Activated CD8-positive, alpha-beta memory T cell treated with anti-CD3 and anti-CD28 coated beads, Interleukin-2, amount 50 U/mL, for 1 hour (primary cell): ENCODE data around the gene FPGT.
"Not testable (repeated sequence)": the region's sequence is repeated elsewhere in the genome, so short reads cannot be mapped to it uniquely, and the experiment has no call there.

Experiments
- DNase-seq: peaks from one replicate; pipeline ENCODE4 v3.0.0-alpha.2; 2020; ENCODE audit errors: extremely low read depth

FPGT gene

DNA sequence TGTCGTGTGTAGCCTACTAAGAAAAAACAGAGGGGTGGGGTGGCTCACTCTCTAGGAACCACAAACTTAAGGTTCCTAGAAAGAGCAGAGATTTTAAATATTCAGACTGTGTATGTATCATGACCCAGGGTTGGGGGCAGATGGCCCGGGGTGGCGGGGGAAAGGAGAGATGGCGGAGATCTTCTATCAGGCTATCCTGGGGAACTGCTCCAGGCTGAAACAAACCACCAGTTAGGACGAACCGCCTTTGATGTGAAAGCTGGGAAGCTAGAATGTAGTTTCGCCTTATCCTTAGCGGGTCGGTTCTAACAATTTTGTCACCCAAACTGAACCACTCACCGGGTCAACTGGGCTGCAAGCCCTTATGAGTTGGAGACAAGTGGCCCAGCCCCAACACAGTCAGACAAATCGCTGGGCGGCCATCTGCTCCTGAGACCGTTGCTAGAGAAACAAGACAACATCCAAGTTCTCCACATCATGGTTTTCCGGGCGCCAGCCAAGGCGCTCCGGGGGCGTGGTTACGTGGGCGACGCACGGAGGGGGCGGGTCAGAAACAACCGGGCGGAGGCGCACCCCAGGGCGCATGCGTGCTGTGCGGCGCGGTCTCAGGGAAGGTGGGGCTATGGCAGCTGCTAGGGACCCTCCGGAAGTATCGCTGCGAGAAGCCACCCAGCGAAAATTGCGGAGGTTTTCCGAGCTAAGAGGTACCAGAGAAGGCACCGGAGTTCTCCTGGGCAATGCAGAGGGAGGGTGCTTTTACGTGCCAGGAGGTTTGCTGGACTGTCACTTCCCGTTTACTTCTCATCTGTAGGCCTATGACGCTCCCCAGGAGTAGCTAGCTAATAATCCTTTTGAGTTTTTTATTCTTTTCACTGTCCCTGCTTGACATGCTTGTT, at the start of gene FPGT, which contains the start of gene LRRIQ3:
Gene FPGT, plus strand, starts transcription at position 586 of the 896 bp plus-strand sequence. Its CDS starts 37 bp downstream, at position 623.
Gene LRRIQ3, minus strand, starts transcription at position 520 of the 896 bp plus-strand sequence. CDS start 14,492 bp downstream, outside the sequence.
- DNase-seq, result peak; percentile 87

DNA sequence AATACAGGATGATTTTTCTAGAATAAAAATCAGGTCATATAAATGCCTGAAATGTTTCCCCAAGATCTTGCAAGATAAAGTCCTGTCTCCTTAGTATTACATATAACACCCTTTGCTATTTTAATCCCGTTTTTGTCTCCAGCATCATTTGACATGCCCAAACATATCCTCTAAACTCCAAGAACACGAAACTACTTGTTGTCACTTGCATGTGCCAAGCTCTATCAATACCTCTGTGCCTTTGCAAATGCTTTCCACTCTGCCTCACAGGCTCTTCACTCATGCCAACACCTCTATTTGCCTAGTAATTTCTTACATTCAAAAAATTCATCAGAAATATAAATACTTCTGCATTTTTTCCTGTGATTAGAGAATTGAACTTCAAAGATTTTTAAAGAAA, 38.0 kb upstream of the FPGT start:
- no peak for DNase-seq

DNA sequence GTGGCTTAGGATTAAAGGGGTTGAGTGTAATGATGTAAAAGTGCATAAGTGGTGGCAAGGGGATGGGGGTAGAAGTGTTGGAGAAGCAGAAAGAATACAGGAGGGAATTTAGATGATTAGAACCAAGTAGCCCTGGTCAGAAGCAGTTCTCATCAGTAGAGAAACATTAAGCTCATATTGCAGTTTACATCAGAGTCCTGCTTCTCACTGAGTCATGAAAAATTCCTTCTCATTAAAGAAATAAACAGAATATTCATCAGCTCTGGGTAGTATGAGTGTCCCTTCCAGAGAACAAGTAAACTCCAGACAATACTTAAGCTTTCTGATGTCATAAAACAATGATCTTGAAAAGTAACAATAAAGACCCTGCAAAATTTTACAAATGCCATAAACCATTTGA, 36.5 kb upstream of the FPGT start:
- no peak for DNase-seq

DNA sequence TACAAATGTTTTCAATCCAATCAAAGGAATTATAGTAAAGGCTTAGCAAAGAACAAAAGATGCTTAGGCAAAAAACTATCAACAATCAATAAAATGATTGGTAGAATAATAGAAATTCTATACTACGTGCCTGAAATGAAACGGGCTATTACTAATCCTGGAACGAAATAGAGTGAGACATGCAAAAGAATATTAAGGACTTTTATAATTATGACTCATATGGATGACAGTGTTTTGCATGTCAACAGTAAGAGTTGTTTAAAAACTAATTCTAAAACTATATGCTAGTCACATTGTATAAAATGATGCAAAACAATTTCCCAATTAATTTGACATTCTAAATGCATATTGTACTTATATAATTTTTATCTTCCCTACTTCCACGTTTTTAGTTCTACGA, 35.7 kb upstream of the FPGT start:
- no peak for DNase-seq

DNA sequence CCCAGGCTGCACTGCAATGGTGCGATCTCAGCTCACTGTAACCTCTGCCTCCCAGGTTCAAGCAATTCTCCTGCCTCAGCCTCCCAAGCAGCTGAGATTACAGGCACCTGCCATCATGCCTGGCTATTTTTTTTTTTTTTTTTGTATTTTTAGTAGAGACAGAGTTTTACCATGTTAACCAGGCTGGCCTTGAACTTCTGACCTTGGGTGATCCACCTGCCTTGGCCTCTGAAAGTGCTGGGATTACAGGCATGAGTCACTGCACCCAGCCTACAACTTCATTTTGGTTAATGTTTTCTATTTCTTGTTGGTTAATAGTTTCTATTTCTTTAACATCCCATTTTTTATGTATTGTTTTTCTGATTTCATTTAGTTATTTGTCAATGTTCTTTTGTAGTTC, 23.6 kb upstream of the FPGT start:
- not testable (repeated sequence) for DNase-seq

DNA sequence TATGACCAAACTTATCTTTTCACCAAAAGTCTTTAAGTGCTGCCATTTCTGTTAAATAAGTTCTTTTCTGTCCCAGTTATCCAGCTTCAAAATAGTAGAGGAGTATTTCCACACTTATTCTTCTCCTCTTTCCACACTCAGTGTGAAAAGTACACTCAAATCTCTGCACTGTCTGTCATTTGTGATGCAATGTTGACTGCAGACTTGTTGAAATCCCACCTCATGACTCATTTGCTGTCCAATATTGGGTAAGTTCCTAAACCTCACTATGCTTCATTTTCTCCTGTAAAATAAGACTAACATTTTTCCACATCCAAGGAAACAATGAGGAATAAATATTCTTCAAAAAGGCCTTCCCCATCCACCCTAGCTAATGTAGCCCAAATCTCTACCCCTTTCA, 17.6 kb upstream of the FPGT start:
- no peak for DNase-seq

DNA sequence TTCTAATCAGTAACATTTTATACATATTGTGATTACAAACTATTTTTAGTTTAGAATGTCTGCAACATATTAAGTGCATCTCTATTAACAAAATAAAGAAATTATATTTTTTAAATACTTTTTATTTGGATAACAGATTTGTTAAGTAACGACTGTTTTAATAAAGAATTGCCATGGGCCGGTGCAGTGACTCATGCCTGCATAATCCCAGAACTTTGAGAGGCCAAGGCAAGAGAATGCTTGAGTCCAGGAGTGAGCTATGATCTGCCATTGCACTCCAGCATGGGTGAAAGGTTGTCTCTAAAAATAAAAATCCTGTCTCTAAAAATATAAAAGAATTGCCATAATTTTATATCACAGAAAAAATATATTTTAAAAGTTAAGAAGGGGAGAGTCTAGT, 4.1 kb upstream of the FPGT start:
- no peak for DNase-seq

DNA sequence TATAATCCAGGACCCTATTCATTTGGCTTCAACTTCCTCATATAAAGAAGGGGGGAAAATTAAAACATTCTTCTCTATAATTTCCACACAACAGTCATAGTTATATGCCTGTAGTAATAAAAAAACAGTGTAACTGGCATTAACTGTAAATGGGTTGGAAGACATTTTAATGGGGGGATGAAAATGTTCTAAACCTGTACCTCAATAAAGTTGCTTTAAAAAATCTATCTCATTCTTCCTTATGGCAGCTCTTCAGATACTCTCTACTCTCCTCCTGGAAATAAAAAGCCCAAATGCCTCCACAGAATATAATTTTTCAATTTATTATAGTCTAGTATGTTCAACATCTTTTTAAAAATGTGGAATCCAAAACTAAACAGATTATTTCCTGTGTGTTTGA, 2.7 kb upstream of the FPGT start:
- no peak for DNase-seq

DNA sequence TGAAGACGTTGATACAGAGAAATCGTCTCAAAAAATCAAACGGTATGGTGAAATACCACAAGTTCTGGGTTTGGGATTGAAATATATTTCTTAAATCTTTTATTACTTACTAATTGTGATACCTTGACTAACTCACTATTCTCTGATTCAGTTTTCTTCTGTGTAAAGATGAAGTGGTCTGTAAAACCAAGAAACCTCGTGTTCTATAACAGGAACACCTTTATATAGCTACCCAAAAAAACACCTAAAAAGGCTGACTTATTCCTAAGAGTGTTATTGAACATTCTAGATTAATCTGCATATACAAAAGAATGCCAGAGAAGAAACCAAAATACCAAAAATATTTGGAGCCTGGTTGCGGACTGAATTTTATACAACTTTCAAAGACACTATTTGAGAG, 787 bp upstream of the FPGT start:
- no peak for DNase-seq

DNA sequence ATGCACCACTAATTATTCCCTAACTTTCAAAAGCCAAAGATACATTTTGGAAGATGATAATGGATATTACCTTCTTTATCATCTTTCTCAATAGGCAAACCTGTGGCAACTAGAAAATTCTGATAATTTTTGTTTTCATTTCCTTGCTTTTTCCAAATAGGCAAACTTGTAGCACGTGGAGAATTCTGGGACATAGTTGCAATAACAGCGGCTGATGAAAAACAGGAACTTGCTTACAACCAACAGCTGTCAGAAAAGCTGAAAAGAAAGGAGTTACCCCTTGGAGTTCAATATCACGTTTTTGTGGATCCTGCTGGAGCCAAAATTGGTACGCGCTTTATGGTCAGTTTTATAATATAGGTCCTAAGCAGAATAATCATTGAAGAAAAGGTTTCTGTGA, 1.5 kb downstream of the FPGT start:
- no peak for DNase-seq

DNA sequence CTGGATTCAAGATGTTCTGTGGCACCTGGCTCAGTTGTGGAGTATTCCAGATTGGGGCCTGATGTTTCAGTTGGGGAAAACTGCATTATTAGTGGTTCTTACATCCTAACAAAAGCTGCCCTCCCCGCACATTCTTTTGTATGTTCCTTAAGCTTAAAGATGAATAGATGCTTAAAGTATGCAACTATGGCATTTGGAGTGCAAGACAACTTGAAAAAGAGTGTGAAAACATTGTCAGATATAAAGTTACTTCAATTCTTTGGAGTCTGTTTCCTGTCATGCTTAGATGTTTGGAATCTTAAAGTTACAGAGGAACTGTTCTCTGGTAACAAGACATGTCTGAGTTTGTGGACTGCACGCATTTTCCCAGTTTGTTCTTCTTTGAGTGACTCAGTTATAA, 7.2 kb downstream of the FPGT start:
- no peak for DNase-seq

DNA sequence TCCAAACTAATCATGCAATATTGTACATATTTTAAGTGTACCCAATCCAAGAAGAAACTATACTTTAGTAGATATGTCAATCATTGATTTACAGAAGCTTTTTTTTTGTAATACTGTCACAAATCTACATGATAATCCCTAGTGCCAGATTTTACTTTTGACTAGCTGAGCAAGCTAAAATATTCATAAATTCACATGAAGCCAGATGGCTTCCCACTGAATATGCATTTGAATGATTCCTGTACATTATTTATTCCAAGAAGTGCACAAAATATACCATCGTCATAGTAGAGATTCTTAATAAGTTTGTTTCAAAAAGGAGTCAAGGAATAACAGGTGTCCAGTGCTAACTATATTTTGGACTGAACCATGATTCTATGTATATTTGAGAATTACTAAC, 17.2 kb downstream of the FPGT start:
- DNase-seq, result no peak

DNA sequence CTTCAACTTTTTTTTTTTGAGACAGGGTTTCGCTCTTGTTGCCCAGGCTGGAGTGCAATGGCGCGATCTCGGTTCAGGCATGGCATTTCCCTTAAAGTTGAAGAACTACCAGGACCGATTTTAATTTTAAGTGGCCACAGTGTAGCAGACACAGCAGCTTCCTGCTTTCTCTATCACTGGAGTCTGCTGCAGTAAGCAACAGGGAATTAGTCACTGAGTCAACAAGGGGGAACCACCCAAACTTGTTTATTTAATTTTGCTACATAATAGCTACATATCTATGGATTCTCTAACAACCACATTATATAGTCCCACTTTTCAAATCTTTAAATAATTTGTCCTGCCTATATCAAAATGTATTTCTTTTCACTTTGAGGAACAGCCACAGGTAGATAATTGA, 24.7 kb downstream of the FPGT start:
- DNase-seq, result no peak

DNA sequence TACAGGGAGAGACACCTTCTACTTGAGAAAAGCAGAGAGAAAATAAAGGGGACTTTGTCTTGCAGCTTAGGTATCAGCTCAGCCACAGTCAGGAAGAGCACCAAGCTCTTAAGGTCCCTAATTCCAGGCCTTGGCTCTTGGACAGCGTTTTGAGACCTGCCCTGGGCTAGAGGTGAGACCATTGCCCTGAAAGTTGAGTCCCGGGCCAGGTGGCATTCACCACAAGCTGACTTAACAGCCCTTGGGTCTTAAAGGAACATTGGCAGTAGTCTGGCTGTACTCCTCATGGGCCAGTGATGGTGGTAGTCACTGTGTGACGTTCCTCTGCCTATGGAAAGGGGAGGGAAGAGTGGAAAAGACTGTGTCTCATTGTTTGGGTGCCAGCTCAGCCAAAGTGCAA, 25.4 kb downstream of the FPGT start:
- no peak for DNase-seq

DNA sequence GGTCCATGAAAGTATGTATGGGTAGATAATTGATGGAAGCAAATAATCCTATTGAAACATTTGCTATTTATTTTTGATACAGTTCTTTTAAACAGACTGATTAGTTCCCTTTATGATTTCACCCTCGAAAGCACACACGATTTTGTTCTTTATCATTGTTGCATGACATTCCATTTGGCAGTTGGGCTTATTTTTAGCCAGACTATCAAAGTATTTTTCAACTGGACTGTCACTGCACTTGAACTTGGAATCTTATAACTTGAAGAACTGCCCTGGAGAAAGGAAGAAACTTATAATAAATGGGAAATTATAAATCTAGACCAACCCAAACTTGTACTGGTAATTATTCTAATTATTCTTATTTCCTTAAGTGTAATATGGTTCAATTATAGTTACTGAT, 37.1 kb downstream of the FPGT start, which contains the start of gene TNNI3K:
Gene TNNI3K, plus strand, starts transcription at position 235 of the 400 bp plus-strand sequence. Its CDS starts 65 bp downstream, at position 300.
- no peak for DNase-seq

DNA sequence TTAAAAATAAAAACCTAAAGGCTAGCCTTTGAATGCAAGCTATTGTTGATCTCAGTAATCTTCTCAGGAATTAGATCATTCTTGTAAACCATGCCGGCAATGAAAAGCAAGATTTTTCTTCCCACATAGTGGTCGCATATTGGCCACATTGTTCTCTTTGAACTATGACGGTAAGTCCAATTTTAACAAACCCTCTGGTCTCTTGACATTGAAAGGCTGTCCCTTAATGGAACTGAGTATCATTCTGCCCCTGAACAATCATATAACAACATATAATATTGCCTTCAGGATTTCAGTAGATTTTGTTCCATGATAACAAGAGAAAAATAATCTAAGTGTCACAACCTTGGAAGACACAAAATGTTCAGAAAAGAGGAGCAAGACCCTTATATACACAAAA, 38.4 kb downstream of the FPGT start:
- no peak for DNase-seq

DNA sequence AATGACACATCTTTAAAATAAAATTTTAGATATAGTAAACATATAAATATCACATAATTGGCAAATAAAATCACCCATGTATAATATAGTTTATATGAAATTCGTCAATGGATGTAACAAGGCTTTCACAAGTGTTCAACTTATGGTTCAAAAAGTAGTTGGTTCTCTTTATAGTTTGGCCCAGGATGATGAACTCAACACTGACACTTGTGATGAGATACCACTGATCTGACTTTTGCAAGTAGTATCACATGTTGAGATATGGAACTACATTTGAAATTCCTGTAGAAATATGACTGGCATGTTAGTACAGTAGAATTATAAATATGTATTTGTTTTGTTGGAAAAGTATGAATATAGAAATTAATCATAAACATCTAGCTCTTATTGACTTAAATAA, 39.0 kb downstream of the FPGT start:
- no peak for DNase-seq

DNA sequence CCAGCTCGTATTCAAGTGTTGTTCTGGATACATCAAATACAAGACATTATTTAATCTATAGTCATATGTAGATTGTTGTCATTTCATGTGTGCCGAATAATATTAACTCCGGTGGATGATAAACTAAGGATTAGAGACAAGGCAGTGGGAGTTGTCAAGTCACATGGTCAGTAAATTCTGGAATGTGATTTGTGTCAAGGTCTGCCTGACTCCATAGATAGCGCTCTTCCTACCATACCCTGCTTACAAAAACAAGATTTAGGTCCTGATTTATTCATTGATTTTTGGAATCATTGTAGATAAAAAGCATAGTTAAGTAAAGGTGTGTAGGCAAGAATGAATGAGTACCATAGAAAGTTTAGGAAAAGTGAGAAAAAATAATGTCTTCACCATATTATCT, 39.7 kb downstream of the FPGT start:
- no peak for DNase-seq

DNA sequence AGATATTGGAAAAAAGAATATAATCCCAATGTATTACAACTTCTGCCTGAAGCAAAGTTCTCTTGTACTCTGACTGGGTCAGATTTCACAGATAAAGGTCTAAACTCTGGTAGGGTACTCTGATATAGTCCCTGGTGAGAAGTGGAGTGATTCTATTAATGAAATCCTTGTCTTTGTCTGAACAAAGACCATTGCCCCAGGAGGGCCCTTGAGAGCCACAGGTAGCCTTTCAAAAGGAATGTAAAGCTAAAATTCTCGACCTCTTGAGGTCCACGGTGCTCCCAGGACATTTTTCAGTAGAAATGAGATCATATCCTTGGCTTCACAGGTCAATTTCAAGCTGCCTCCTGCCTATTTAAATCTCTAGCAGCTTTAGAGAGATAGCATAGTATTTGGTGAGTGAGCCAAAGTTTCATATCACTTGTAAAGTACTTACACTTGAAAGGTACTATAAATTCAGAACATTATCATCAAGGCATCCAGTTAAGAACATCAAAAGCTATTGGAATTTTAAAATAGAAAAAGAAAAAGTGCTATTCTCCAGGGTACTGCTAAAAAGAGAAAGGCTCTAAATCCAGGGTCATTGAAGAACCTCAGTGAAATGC, 47.2 kb downstream of the FPGT start:
- no peak for DNase-seq

DNA sequence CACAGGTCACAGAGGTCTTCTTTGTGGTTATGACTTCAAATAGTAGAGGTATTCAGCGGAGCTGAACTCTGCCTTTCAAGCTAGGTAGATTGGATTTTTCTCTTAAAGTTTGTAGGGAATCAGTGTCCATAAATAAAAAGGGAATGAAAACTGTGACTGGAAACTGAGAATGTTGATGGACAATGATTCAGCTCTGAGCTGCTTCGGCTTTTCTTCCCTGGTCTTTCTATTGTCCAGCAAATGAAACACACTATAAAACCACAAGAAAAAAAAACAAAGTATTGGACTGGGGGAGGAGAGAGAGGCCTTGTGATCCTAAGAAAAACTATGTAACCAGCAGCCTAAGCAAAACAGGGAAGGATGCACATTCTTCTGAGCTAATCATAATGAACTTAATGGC, 48.3 kb downstream of the FPGT start:
- no peak for DNase-seq

DNA sequence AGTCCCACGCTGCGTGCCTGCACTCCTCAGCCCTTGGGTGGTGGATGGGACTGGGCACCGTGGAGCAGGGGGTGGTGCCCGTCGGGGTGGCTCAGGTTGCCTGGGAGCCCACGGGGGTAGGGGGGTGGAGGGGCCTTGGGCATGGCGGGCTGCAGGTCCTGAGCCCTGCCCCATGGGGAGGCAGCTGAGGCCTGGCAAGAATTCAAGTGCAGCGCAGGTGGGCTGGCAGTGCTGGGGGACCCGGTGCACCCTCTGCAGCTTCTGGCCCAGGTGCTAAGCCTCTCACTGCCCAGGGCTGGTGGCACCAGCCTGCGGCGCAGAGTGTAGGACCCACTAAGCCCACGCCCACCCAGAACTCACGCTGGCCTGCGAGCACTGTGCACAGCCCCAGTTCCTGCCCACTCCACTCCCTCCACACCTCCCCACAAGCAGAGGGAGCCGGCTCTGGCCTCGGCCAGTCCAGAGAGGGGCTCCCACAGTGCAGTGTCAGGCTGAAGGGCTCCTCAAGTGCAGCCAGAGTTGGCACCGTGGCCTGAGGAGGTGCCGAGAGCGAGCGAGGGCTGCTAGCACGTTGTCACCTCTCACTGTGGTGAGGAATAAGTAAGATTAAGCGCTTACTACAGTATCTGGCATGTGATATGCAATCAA, 50.0 kb downstream of the FPGT start:
- DNase-seq, result no peak

DNA sequence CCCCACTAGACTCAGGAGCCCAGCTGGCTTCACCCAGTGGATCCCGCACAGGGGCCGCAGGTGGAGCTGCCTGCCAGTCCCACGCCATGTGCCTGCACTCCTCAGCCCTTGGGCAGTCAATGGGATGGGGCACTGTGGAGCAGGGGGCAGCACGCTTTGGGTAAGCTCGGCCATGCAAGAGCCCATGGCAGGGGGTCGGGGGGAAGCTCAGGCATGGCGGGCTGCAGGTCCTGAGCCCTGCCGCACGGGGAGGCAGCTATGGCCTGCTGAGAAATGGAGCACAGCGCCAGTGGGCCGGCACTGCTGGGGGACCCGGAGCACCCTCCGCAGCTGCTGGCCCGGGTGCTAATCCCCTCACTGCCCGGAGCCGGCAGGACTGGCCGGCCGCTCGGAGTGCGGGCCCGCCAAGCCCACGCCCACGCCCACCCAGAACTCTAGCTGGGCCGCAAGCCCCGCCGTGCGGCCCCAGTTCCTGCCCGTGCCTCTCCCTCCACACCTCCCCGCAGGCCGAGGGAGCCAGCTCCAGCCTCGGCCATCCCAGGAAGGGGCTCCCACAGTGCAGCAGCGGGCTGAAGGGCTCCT, 55.3 kb downstream of the FPGT start:
- not testable (repeated sequence) for DNase-seq
